Measurements from ENCODE around the gene PUS3.

GRCh38 chr11:125902927-125903710, at the start of gene PUS3:
- TF ChIP-seq CTCF (IDR thresholded peaks at IDR 0.05) (no peak), POLR2AphosphoS5 (IDR thresholded peaks at IDR 0.05) (peak; percentile 68 to 85), POLR2A (IDR thresholded peaks at IDR 0.05) (peak in 3 of 4 donors; percentile 24 to 67 (median 27)), EP300 (IDR thresholded peaks at IDR 0.05) (peak in 1 of 4 donors; percentile 42)
